Calu3 (cell line): ENCODE data around the gene PLEKHM3. TPM values are rescaled to one million over a fixed set of nuclear protein-coding genes. Genes with fewer than 3 reads are reported as not detected.
A peak's percentile ranks its signal among the peaks of the same experiment; 100 is the strongest.

Experiments used
- BruUV-seq: library from RNA; stranded (reverse); fragments of 400-500 nt; replicated peaks from 2 replicates; lab custom pipeline; 2021; lab: Mats Ljungman, UMichigan
- CTCF ChIA-PET: fragments of 300-600 bp; sonication (Branson Sonifier 250); formaldehyde crosslinking; loops from one replicate; lab custom pipeline; 2022; ENCODE audit warnings: antibody characterized with exemption; lab: Charles Lee
- DNase-seq: peaks from one replicate; pipeline ENCODE4 v3.0.0; 2022
- H3K27ac Mint-ChIP-seq: one replicate; pipeline ENCODE4 v1.8.0; 2022; ENCODE audit warnings: mixed read lengths; ENCODE audit not compliant: unreplicated experiment
- H3K27me3 Mint-ChIP-seq: one replicate; pipeline ENCODE4 v1.8.0; 2022; ENCODE audit warnings: mixed read lengths; ENCODE audit not compliant: unreplicated experiment
- H3K36me3 Mint-ChIP-seq: one replicate; pipeline ENCODE4 v1.8.0; 2022; ENCODE audit warnings: mild to moderate bottlenecking, moderate library complexity, mixed read lengths; ENCODE audit not compliant: insufficient read depth, unreplicated experiment
- H3K4me1 Mint-ChIP-seq: one replicate; pipeline ENCODE4 v1.8.0; 2022; ENCODE audit warnings: mild to moderate bottlenecking, low read depth, mixed read lengths; ENCODE audit not compliant: unreplicated experiment
- H3K4me3 Mint-ChIP-seq: one replicate; pipeline ENCODE4 v1.8.0; 2022; ENCODE audit warnings: mild to moderate bottlenecking, low read depth, moderate library complexity, mixed read lengths; ENCODE audit not compliant: unreplicated experiment
- H3K9me3 Mint-ChIP-seq: one replicate; pipeline ENCODE4 v1.8.0; 2022; ENCODE audit warnings: low read depth, mixed read lengths; ENCODE audit not compliant: unreplicated experiment
- intact Hi-C: fragments of 100-400 bp; cut with micrococcal nuclease; formaldehyde crosslinking; loops from one replicate; pipeline ENCODE4 v1.10.0; 2022; ENCODE audit not compliant: unreplicated experiment
- total RNA-seq: library from RNA; stranded (reverse); gene quantifications from 2 replicates; pipeline ENCODE4 v1.2.3, GENCODE V29; 2022
- TF ChIP-seq, protein P1 (sequence below): fragments of 200-600 bp; IDR thresholded peaks from one replicate; pipeline ENCODE4 v1.8.0; 2022; ENCODE audit warnings: antibody characterized with exemption; ENCODE audit not compliant: unreplicated experiment

PLEKHM3 gene
- total RNA-seq, 1 experiment from 2014 or later, result 8.0 TPM

DNA sequence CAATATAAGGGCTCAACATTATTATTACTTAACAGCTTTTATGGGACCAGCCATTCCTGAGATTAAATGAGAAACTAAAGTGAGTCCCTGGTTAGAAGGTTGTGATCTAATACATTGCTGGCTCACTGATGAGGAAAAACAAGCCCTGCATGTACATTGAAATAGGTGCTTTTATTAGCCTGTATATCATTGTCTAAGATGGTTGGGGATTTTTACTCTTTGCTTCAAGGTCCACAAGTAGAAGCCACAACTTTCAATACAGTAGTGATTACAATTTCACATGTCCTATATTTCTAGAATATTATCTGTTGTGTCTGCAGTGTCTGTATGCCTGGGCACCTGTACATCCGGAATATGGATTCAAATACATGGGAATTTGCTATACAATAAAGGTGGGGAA is 151.5 kb downstream of the PLEKHM3 start:
- intact Hi-C loops, result no loop called here
- H3K9me3 Mint-ChIP-seq, result no peaks in the 10 kb centered on the region
- no TSS peak for BruUV-seq
- CTCF ChIA-PET, result no interaction called here
- TF ChIP-seq, protein P1, sequence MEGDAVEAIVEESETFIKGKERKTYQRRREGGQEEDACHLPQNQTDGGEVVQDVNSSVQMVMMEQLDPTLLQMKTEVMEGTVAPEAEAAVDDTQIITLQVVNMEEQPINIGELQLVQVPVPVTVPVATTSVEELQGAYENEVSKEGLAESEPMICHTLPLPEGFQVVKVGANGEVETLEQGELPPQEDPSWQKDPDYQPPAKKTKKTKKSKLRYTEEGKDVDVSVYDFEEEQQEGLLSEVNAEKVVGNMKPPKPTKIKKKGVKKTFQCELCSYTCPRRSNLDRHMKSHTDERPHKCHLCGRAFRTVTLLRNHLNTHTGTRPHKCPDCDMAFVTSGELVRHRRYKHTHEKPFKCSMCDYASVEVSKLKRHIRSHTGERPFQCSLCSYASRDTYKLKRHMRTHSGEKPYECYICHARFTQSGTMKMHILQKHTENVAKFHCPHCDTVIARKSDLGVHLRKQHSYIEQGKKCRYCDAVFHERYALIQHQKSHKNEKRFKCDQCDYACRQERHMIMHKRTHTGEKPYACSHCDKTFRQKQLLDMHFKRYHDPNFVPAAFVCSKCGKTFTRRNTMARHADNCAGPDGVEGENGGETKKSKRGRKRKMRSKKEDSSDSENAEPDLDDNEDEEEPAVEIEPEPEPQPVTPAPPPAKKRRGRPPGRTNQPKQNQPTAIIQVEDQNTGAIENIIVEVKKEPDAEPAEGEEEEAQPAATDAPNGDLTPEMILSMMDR, result no peak
- H3K27ac Mint-ChIP-seq, result no peak overlapping the region
- H3K27me3 Mint-ChIP-seq, result no peaks in the 10 kb centered on the region
- peaks cover 7% of the 10 kb centered on the region for H3K36me3 Mint-ChIP-seq
- H3K4me1 Mint-ChIP-seq, result peaks cover 43% of the 10 kb centered on the region
- H3K4me3 Mint-ChIP-seq, result no peak overlapping the region
- no peak for DNase-seq

DNA sequence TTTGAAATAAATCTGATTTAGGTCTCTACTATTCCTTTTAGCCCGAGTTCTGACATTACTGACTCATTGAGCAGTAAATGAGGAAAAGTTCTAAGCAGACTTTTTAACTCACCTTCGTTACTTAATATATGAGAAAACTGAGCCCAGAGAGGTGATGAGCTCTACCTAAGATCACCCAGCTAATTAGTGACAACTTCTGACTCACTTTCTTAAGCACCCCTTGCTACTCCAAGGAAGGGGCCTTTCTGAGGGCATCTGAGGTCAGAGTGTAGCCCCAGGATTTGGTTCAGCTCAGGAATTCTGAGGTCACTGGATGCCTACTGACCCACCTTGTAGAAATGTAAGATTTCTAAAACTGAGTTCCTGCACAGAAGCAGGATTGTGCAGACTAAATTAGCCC is 153.4 kb downstream of the PLEKHM3 start:
- intact Hi-C loops, result no loop called here
- TF ChIP-seq, protein P1, result no peak
- Mint-ChIP-seq H3K4me1 (peaks cover 40% of the 10 kb centered on the region), H3K9me3 (no peaks in the 10 kb centered on the region), H3K27ac (no peak overlapping the region), H3K4me3 (no peak overlapping the region), H3K36me3 (peaks cover 7% of the 10 kb centered on the region), H3K27me3 (no peaks in the 10 kb centered on the region)
- CTCF ChIA-PET, result no interaction called here
- DNase-seq, result no peak
- no TSS peak for BruUV-seq

DNA sequence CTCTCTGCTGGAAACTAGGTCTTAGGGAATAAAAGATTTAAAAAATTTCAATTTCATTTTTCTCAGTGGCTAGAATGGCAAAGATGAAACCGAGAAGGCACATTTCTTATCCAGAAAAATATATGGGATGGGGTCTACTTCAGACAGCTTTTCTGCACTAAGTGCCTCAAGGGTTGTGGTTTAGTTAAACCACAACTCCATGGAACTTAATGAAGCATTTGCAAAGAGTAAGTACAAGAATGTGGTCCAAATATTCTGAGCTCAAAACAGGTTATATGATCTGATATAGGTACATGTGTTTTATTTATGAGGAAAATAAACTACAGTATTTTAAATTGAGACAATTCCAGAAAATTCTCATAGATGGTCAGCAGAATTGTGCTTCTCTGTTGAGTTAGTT is 153.8 kb downstream of the PLEKHM3 start:
- TF ChIP-seq, protein P1, result no peak
- no TSS peak for BruUV-seq
- Mint-ChIP-seq H3K9me3 (no peaks in the 10 kb centered on the region), H3K36me3 (peaks cover 7% of the 10 kb centered on the region), H3K4me3 (no peak overlapping the region), H3K27ac (no peak overlapping the region), H3K27me3 (no peaks in the 10 kb centered on the region), H3K4me1 (peaks cover 36% of the 10 kb centered on the region)
- CTCF ChIA-PET, result no interaction called here
- intact Hi-C loops, result no loop called here
- no peak for DNase-seq

DNA sequence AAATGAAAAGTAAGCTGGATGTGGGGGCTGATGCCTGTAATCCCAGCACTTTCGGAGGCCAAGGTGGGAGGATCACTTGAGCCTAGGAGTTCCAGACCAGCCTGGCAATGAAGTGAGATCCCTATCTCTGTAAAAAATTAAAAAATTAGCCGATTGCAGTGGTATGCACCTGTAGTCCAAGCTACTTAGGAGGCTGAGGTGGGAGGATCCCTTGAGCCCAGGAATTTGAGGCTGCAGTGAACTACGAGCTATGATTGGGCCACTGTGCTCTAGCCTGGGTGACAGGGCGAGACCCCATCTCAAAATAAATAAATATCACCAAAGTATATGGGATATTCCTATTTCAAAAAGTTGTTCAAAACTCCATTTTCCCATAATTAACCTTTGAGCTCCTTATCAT is 154.5 kb downstream of the PLEKHM3 start:
- CTCF ChIA-PET, result interaction anchor here (0.6 to 1.5 kb wide), 2 partner anchors 23 to 148 kb away, joined by 3 to 7 read pairs; no protein-coding TSS in a partner anchor
- no TSS peak for BruUV-seq
- no peaks in the 10 kb centered on the region for H3K27me3 Mint-ChIP-seq
- H3K4me3 Mint-ChIP-seq, result no peak overlapping the region
- peaks cover 35% of the 10 kb centered on the region for H3K4me1 Mint-ChIP-seq
- H3K9me3 Mint-ChIP-seq, result no peaks in the 10 kb centered on the region
- TF ChIP-seq, protein P1, result no peak
- peaks cover 7% of the 10 kb centered on the region for H3K36me3 Mint-ChIP-seq
- DNase-seq, result no peak
- H3K27ac Mint-ChIP-seq, result peak overlapping the region; percentile 83
- intact Hi-C loops, result no loop called here
